RWPE2 (cell line): ENCODE data around the gene PQBP1.

Experiments used
- ATAC-seq: fragments of 200-7000 bp; cut with Tn5 transposase; 3 replicates; pipeline ENCODE4 v1.9.1; 2021; ENCODE audit warnings: low read depth
- DNase-seq: peaks from one replicate; pipeline ENCODE4 v3.0.0-alpha.2; 2020; ENCODE audit warnings: low spot score
- H3K27ac ChIP-seq: fragments of 450-650 bp; 2 replicates; pipeline ENCODE4 v1.5.1; 2017; ENCODE audit warnings: mild to moderate bottlenecking; ENCODE audit not compliant: poor library complexity, severe bottlenecking
- H3K27me3 ChIP-seq: fragments of 250-450 bp; sonication (Bioruptor Pico); 2 replicates; pipeline ENCODE4 v1.5.1; 2021; ENCODE audit warnings: mild to moderate bottlenecking, moderate library complexity; ENCODE audit not compliant: insufficient read depth, poor library complexity, severe bottlenecking
- H3K36me3 ChIP-seq: fragments of 250-450 bp; sonication (Bioruptor Pico); 2 replicates; pipeline ENCODE4 v1.5.1; 2020; ENCODE audit warnings: low read depth, mild to moderate bottlenecking, moderate library complexity
- H3K4me1 ChIP-seq: fragments of 250-450 bp; sonication (Bioruptor Pico); 2 replicates; pipeline ENCODE4 v1.5.1; 2021; ENCODE audit warnings: mild to moderate bottlenecking, moderate library complexity; ENCODE audit not compliant: insufficient read depth, poor library complexity, severe bottlenecking
- H3K4me3 ChIP-seq: fragments of 250-450 bp; sonication (Bioruptor Pico); 2 replicates; pipeline ENCODE4 v1.5.1; 2021; ENCODE audit warnings: mild to moderate bottlenecking, moderate library complexity; ENCODE audit not compliant: severe bottlenecking
- H3K9me3 ChIP-seq: fragments of 250-450 bp; sonication (Bioruptor Pico); 2 replicates; pipeline ENCODE4 v1.5.1; 2021; ENCODE audit warnings: mild to moderate bottlenecking, moderate library complexity; ENCODE audit not compliant: severe bottlenecking
- TF ChIP-seq, protein P1 (sequence below): fragments of 450-650 bp; IDR thresholded peaks from one replicate; pipeline ENCODE4 v1.5.1; 2017; ENCODE audit warnings: mild to moderate bottlenecking, moderate library complexity; ENCODE audit not compliant: poor library complexity, severe bottlenecking

The PQBP1 gene

DNA sequence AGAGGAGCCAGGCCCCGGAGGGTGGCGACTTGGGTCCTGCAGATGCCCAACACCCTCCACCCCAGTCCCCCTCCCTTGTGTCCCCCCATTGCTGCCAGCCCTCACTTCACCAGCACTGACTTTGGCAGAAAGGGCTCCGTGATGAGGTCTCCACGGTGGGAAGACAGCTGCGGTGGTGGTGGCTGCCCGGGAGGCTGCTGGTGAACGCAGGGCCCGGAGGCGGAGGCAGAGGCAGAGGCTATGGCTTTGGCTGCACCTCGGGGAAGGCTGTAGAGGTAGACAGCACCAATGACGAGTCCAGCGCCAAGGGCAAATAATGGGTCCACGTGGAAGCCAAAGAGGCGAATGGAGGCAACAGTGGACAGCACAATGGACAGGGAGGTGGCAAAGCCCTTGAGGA is 6.9 kb downstream of the PQBP1 start:
- H3K36me3 ChIP-seq, result peaks cover 24% of the 10 kb centered on the region

DNA sequence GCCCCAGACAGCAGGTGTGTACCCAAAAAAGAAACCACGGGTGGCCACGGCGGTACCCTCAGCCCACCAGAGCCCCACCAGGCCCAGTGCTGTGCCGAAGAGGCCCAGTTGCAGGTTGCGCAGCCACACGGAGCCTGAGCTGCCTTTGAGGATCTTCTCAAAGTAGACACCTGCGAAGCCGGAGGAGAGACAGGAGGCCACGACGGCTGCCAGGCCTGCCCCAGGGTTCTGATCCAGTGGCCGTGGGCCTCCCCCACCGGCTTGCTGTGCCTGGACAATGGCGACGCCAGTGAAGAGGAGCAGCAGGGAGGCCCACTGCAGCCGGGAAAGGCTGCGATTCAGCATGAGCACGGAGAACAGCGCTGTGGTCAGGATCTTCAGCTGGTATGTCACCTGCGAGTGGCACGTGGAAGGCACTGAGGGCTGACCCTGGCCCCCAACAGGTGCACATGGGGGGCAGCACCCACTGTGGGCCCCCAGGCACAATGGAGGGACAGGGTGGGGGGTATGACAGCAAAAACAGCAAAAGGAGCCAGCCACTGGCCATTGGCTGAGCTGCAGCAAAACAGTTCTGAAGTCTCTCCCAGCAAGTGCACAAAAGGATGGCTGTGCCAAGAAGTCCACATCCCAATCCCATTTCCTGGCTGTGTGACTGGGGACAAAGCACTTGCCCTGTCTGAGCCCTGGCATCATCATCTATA is 7.5 kb downstream of the PQBP1 start:
- Histone ChIP-seq H3K27ac (no peak overlapping the region), H3K9me3 (no peaks in the 10 kb centered on the region), H3K36me3 (peaks cover 22% of the 10 kb centered on the region), H3K27me3 (no peaks in the 10 kb centered on the region), H3K4me1 (no peaks in the 10 kb centered on the region), H3K4me3 (no peak overlapping the region)
- TF ChIP-seq, protein P1, sequence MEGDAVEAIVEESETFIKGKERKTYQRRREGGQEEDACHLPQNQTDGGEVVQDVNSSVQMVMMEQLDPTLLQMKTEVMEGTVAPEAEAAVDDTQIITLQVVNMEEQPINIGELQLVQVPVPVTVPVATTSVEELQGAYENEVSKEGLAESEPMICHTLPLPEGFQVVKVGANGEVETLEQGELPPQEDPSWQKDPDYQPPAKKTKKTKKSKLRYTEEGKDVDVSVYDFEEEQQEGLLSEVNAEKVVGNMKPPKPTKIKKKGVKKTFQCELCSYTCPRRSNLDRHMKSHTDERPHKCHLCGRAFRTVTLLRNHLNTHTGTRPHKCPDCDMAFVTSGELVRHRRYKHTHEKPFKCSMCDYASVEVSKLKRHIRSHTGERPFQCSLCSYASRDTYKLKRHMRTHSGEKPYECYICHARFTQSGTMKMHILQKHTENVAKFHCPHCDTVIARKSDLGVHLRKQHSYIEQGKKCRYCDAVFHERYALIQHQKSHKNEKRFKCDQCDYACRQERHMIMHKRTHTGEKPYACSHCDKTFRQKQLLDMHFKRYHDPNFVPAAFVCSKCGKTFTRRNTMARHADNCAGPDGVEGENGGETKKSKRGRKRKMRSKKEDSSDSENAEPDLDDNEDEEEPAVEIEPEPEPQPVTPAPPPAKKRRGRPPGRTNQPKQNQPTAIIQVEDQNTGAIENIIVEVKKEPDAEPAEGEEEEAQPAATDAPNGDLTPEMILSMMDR, result no peak
- DNase-seq (no peak), ATAC-seq (no peak)

More for the DNA sequence above, 6.9 kb downstream of the PQBP1 start:
- ATAC-seq (peak; percentile 10; the same call in 1 of the 3 replicates), DNase-seq (no peak)
- Histone ChIP-seq H3K4me1 (no peaks in the 10 kb centered on the region), H3K27me3 (no peaks in the 10 kb centered on the region), H3K27ac (no peak overlapping the region), H3K9me3 (no peaks in the 10 kb centered on the region), H3K4me3 (no peak overlapping the region)
- TF ChIP-seq, protein P1, result no peak

DNA sequence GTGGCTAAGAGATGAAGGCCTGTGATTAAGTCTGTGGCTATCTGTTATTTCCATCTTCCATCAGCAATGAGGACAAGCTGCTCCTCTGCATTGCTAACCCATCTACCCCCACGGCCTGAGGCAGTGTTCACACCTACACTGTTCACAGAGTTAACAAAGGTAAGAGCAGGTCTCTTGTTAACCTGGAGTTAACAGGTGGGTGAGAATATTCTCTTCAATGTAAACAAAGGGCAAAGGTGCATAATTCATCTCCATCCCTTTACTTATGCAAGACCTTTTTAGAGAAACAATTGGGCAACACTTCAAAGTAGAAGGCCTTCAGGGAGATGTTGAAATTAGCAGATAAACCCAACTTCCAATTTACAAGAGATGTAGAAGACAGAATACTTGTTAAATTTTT is 10.9 kb downstream of the PQBP1 start:
- DNase-seq (no peak), ATAC-seq (no peak)
- H3K36me3 ChIP-seq, result peaks cover 22% of the 10 kb centered on the region
- no peaks in the 10 kb centered on the region for H3K4me1 ChIP-seq
- no peaks in the 10 kb centered on the region for H3K27me3 ChIP-seq
- H3K27ac ChIP-seq, result no peak overlapping the region
- TF ChIP-seq, protein P1, result no peak
- no peaks in the 10 kb centered on the region for H3K9me3 ChIP-seq
- no peak overlapping the region for H3K4me3 ChIP-seq

DNA sequence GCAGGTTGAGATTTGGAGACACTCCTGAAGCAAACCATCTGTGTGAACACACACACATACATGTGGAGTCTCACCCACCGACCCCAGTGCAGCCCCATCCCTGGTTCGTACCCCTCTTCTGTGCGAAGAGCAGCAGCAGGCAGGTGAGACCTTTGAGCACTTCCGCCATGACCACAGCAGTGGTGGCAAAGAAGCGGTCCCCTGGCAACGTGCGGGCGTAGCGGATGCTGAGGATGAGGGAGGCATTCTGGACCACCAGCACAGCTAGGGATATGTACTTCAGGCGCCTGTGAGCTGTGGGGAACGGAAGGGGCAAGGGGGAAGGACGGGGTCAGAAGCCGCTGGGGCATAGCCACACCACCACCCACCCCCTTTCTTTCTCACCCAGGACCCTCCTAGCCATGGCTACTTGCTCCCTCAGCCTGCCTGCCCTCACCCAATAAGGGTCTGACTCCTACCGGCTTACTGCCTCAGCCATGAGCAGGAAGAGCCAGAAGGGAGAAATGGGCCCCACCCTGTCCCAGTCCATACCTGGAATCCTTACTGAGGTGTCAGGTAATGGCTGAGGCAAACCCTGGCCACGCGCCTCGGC is 12.1 kb downstream of the PQBP1 start:
- ATAC-seq (no peak), DNase-seq (no peak)
- no peaks in the 10 kb centered on the region for H3K4me1 ChIP-seq
- H3K27me3 ChIP-seq, result no peaks in the 10 kb centered on the region
- H3K27ac ChIP-seq, result no peak overlapping the region
- H3K4me3 ChIP-seq, result no peak overlapping the region
- H3K9me3 ChIP-seq, result no peaks in the 10 kb centered on the region
- TF ChIP-seq, protein P1, result no peak
- peaks cover 22% of the 10 kb centered on the region for H3K36me3 ChIP-seq

DNA sequence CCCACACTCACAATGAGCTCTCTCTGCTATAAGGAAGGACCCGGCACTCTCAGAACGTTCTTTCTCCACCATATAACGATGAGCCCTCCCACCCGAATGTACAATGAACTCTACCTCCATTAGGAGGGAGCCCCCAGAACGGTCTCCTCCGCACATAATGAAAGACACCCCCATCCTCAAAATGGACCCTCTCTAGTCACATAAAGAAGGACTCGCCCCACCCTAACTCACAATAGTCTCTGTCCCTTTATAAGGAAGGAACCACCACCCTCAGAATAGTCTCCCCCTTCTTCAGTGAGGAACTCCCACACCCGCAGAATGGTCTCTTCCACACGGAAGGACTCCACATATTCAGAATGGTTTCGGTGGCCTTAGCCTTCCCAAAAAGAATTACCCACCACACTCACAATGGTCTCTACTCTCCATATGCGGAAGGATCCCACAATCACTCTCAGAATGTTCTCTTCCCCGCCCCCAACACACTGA is 13.2 kb downstream of the PQBP1 start:
- Histone ChIP-seq H3K36me3 (peaks cover 30% of the 10 kb centered on the region), H3K4me1 (no peaks in the 10 kb centered on the region), H3K27me3 (no peaks in the 10 kb centered on the region), H3K9me3 (no peaks in the 10 kb centered on the region), H3K27ac (peak overlapping the region; percentile 65), H3K4me3 (peak overlapping the region; percentile 93)
- TF ChIP-seq, protein P1, result no peak
- no peak for ATAC-seq
- no peak for DNase-seq
